Upper lobe of left lung (tissue), 6 donors: ENCODE results near the gene SUFU. TPM values are rescaled to one million over a fixed set of nuclear protein-coding genes. Genes with fewer than 3 reads are reported as not detected.

Experiments
- ATAC-seq, 2 donors: fragments of 200-7000 bp; cut with Tn5 transposase; one replicate each; pipeline ENCODE4 v1.9.1; 2022; ENCODE audit warnings: mild to moderate bottlenecking in 2 of 2, moderate library complexity in 2 of 2; ENCODE audit not compliant: low FRiP score in 2 of 2
- DNase-seq, 2 donors: peaks; one replicate each; pipeline ENCODE4 v3.0.0-alpha.2; 2019 to 2020
- H3K27ac ChIP-seq, 4 donors: fragments of 200-600 bp; sonication (generic); one replicate each; pipeline ENCODE4 v1.5.1; 2016 to 2019
- H3K27me3 ChIP-seq, 4 donors: fragments of 200-600 bp; sonication (generic); one replicate each; pipeline ENCODE4 v1.5.1; 2017 to 2019
- H3K36me3 ChIP-seq, 4 donors: fragments of 200-600 bp; sonication (generic); one replicate each; pipeline ENCODE4 v1.5.1; 2016 to 2019
- H3K4me1 ChIP-seq, 4 donors: fragments of 200-600 bp; sonication (generic); one replicate each; pipeline ENCODE4 v1.5.1; 2018 to 2019
- H3K4me3 ChIP-seq, 4 donors: fragments of 200-600 bp; sonication (generic); one replicate each; pipeline ENCODE4 v1.5.1; 2017 to 2019; ENCODE audit warnings: mild to moderate bottlenecking in 2 of 4, moderate library complexity in 1 of 4
- H3K9me3 ChIP-seq, 4 donors: fragments of 200-600 bp; sonication (generic); one replicate each; pipeline ENCODE4 v1.5.1; 2018 to 2019
- EP300 ChIP-seq, 4 donors: sonication (generic); formaldehyde crosslinking; IDR thresholded peaks; one replicate each; pipeline ENCODE4 v1.5.1; 2017; ENCODE audit warnings: antibody characterized with exemption in 4 of 4, control low read depth in 2 of 4
- POLR2A ChIP-seq, 4 donors: fragments of 450-650 bp; IDR thresholded peaks; one replicate each; pipeline ENCODE4 v1.5.1; 2016 to 2017; ENCODE audit warnings: antibody characterized with exemption in 4 of 4, mild to moderate bottlenecking in 2 of 4
- POLR2AphosphoS5 ChIP-seq, 2 donors: sonication (generic); formaldehyde crosslinking; IDR thresholded peaks; one replicate each; pipeline ENCODE4 v1.5.1; 2017; ENCODE audit warnings: antibody characterized with exemption in 2 of 2
- WGBS, 2 donors: methylation state at CpG; one replicate each; pipeline ENCODE4 v1.1.5; 2017 to 2018; 5-methylcytosine and 5-hydroxymethylcytosine counted together
- total RNA-seq, 6 donors: library from RNA; depleted of rRNA in 4 of 6; stranded (reverse); fragments of >200 nt in 4 of 6; gene quantifications; one replicate each; pipeline versions ENCODE4 v1.1.0 to v1.2.1, GENCODE V29; 2016 to 2021
- TF ChIP-seq, protein P1 (sequence below), 6 experiments: fragments of 450-650 bp in 4 of 6; fragments of 200-600 bp in 2 of 6; sonication (generic) in 2 of 6; IDR thresholded peaks; one replicate each; pipeline ENCODE4 v1.5.1; 2016 to 2019; ENCODE audit warnings: antibody characterized with exemption in 6 of 6
- donor health status: DM: no; HTN: no; CAD: no; lungs with moderate emphysema.
- donor health status: DM: no; HTN: yes; CAD: no; lungs with severe emphysema.

SUFU gene
- total RNA-seq, 6 donors from 2014 or later, result 4.1 to 15.7 (median 11.9) TPM

DNA sequence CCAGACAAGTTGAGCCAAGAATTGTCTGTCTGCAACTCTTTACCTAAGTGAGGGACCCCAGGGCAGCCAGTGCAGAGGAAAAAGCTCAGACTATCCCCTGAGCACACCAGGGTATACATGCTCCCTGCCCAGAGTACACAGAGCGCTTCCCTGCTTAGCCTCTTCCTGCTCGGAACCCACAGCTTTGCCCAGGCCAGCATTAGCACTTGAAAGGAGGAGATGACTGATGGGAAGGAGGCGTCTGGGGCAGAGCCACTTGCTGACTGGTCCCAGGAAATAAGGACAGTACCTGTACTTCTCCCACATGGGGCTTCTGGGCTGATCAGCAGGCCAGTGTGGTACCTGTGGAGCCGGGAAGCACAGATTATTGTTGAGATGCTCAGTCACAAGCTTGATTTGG, 92.1 kb downstream of the SUFU start:
- Histone ChIP-seq H3K9me3 (no peaks in the 10 kb centered on the region), H3K36me3 (peaks cover 0 to 27% (median 15%) of the 10 kb centered on the region in 4 donors), H3K4me3 (no peak overlapping the region), H3K27ac (peak overlapping the region in 3 of 4 donors; percentile 36 to 82 (median 44)), H3K4me1 (peaks cover 42 to 54% (median 47%) of the 10 kb centered on the region in 4 donors), H3K27me3 (no peaks in the 10 kb centered on the region)
- WGBS, 2 donors, result 59 to 78% methylated on average over 3 to 4 of the region's 4 CpGs
- no peak for TF ChIP-seq POLR2A (IDR thresholded peaks at IDR 0.05)
- ATAC-seq (no peak), DNase-seq (no peak)

DNA sequence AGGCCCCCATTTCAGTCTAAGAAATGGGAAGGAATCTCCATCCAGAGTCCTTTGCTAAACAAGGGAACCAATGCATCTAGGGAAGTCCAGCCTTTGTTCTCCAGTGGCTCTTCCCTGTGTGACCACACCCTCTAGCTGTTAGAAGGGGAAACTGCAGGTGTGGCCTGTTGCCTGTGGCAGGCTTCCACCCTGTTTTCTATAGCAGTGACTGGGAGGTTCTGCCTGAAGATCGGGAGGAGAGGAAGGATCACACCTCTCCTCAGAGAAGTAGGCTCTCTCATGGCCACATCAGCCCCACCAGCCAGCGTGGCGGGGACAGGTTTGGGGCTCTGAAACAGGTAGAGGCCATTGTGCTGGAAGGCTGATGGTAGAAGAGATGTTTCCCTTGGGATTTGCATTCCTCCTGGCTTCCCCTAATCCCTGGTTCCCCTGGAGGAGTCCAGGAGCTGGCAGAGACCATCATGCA, 92.8 kb downstream of the SUFU start:
- DNase-seq (peak in 1 of 2 donors; percentile 56), ATAC-seq (peak; percentile 49 to 67)
- no peaks in the 10 kb centered on the region for H3K27me3 ChIP-seq
- peaks cover 48 to 60% (median 53%) of the 10 kb centered on the region in 4 donors for H3K4me1 ChIP-seq
- H3K4me3 ChIP-seq, result no peak overlapping the region
- H3K9me3 ChIP-seq, result no peaks in the 10 kb centered on the region
- TF ChIP-seq POLR2AphosphoS5 (IDR thresholded peaks at IDR 0.05), result no peak
- TF ChIP-seq, protein P1, sequence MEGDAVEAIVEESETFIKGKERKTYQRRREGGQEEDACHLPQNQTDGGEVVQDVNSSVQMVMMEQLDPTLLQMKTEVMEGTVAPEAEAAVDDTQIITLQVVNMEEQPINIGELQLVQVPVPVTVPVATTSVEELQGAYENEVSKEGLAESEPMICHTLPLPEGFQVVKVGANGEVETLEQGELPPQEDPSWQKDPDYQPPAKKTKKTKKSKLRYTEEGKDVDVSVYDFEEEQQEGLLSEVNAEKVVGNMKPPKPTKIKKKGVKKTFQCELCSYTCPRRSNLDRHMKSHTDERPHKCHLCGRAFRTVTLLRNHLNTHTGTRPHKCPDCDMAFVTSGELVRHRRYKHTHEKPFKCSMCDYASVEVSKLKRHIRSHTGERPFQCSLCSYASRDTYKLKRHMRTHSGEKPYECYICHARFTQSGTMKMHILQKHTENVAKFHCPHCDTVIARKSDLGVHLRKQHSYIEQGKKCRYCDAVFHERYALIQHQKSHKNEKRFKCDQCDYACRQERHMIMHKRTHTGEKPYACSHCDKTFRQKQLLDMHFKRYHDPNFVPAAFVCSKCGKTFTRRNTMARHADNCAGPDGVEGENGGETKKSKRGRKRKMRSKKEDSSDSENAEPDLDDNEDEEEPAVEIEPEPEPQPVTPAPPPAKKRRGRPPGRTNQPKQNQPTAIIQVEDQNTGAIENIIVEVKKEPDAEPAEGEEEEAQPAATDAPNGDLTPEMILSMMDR (IDR thresholded peaks at IDR 0.05), result peak; percentile 60 to 77 (median 71)
- peaks cover 0 to 27% (median 15%) of the 10 kb centered on the region in 4 donors for H3K36me3 ChIP-seq
- 0 to 54% methylated on average over 1 to 3 of the region's 3 CpGs for WGBS, 2 donors
- peak overlapping the region; percentile 36 to 82 (median 47) for H3K27ac ChIP-seq

DNA sequence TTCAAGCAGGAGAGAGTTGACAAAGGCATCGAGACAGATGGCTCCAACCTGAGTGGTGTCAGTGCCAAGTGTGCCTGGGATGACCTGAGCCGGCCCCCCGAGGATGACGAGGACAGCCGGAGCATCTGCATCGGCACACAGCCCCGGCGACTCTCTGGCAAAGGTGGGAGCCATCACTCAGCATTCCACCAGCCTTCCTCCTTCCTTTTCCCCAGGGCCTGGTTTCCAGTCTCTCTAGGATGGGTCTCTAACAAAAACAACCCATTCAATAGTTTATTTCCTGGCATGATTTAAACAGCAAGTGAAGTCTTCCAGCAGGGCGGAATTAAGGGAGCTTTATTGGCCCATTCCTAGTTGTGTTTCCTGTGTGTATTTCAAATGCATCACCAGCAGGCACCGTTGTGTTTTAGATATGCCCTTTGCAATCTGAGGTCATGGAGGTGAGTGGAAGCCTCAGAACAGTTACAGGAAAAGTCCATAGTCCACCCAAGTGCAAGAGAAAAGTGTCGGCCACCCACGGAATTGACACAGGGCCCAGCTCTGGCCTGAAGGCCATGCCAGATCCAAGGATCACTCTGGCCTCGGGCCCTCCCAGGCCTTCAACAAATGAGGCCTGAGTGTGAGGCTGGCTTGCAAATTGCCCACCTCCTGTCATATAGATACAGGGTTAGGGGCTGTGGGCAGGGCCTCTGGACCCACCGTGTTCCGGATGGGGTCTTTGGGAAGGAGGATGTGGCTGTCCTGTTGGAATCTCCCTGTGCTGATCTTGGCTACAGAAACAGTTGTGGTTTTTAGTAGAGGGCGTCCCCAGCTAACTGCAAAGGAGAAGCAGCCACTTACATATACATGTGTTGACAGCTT, 93.6 kb downstream of the SUFU start:
- H3K9me3 ChIP-seq, result no peaks in the 10 kb centered on the region
- H3K4me1 ChIP-seq, result peaks cover 53 to 63% (median 55%) of the 10 kb centered on the region in 4 donors
- ATAC-seq (peak in 1 of 2 donors; percentile 17), DNase-seq (no peak)
- TF ChIP-seq POLR2AphosphoS5 (IDR thresholded peaks at IDR 0.05) (no peak), EP300 (IDR thresholded peaks at IDR 0.05) (no peak), POLR2A (IDR thresholded peaks at IDR 0.05) (no peak)
- TF ChIP-seq, protein P1 (IDR thresholded peaks at IDR 0.05), result no peak
- no peak overlapping the region for H3K4me3 ChIP-seq
- 46 to 53% methylated on average over 8 to 16 of the region's 16 CpGs for WGBS, 2 donors
- peak overlapping the region; percentile 46 to 82 (median 60) for H3K27ac ChIP-seq
- peaks cover 0 to 27% (median 15%) of the 10 kb centered on the region in 4 donors for H3K36me3 ChIP-seq
- H3K27me3 ChIP-seq, result no peaks in the 10 kb centered on the region

GRCh38 chr10:102598243-102598642, 94.5 kb downstream of the SUFU start:
- Histone ChIP-seq H3K27me3 (no peaks in the 10 kb centered on the region), H3K27ac (peak overlapping the region in 3 of 4 donors; percentile 46 to 82 (median 71)), H3K36me3 (peaks cover 0 to 31% (median 16%) of the 10 kb centered on the region in 4 donors), H3K4me1 (peaks cover 53 to 65% (median 59%) of the 10 kb centered on the region in 4 donors), H3K9me3 (no peaks in the 10 kb centered on the region), H3K4me3 (no peak overlapping the region)
- WGBS, 2 donors, result 45 to 53% methylated on average over 8 of the region's 8 CpGs
- TF ChIP-seq EP300 (IDR thresholded peaks at IDR 0.05), result no peak
- TF ChIP-seq POLR2A (IDR thresholded peaks at IDR 0.05), result no peak
- TF ChIP-seq, protein P1 (IDR thresholded peaks at IDR 0.05), result no peak
- TF ChIP-seq POLR2AphosphoS5 (IDR thresholded peaks at IDR 0.05), result no peak
- DNase-seq, result no peak
- no peak for ATAC-seq

- H3K4me3 ChIP-seq, result no peak overlapping the region
- 18 to 34% methylated on average over 7 of the region's 7 CpGs for WGBS, 2 donors
- peaks cover 0 to 36% (median 8%) of the 10 kb centered on the region in 4 donors for H3K36me3 ChIP-seq
- no peaks in the 10 kb centered on the region for H3K9me3 ChIP-seq
- peak overlapping the region; percentile 29 to 82 (median 69) for H3K27ac ChIP-seq
- peak in 1 of 2 donors; percentile 73 for ATAC-seq
- DNase-seq, result peak in 1 of 2 donors; percentile 43
- H3K27me3 ChIP-seq, result no peaks in the 10 kb centered on the region
- TF ChIP-seq EP300 (IDR thresholded peaks at IDR 0.05) (peak in 2 of 4 donors; percentile 86 to 87), POLR2A (IDR thresholded peaks at IDR 0.05) (no peak), POLR2AphosphoS5 (IDR thresholded peaks at IDR 0.05) (peak; percentile 81 to 89)
- TF ChIP-seq, protein P1 (IDR thresholded peaks at IDR 0.05), result no peak
- peaks cover 53 to 76% (median 70%) of the 10 kb centered on the region in 4 donors for H3K4me1 ChIP-seq
Measured at GRCh38 chr10:102599565-102600327, 96.0 kb downstream of the SUFU start.
